ENCODE results near the gene STAT6.

- no peak for TF ChIP-seq EP300 (IDR thresholded peaks at IDR 0.05)
- TF ChIP-seq CTCF (IDR thresholded peaks at IDR 0.05), result no peak
- TF ChIP-seq POLR2AphosphoS5 (IDR thresholded peaks at IDR 0.05), result no peak
These were observed 15.7 kb downstream of the STAT6 start for GRCh38 chr12:57095440-57095839.
